A673 (cell line): ENCODE data around the gene ACTN4. TPM values are rescaled to one million over a fixed set of nuclear protein-coding genes. Genes with fewer than 3 reads are reported as not detected.

Experiments
- BruUV-seq: library from RNA; stranded (reverse); fragments of 400-500 nt; replicated peaks from 2 replicates; lab custom pipeline; 2021; lab: Mats Ljungman, UMichigan
- CTCF ChIA-PET: fragments of 300-600 bp; sonication (Branson Sonifier 250); formaldehyde crosslinking; loops from one replicate; lab custom pipeline; 2022; ENCODE audit warnings: antibody characterized with exemption; lab: Charles Lee
- POLR2A ChIA-PET: fragments of 300-600 bp; sonication (Branson Sonifier 250); formaldehyde crosslinking; loops from one replicate; lab custom pipeline; 2022; ENCODE audit warnings: antibody characterized with exemption; ENCODE audit not compliant: low non-redundant PET; lab: Charles Lee
- DNase-seq: peaks from one replicate; pipeline ENCODE4 v3.0.0-alpha.2; 2015; ENCODE audit warnings: low spot score
- H3K27ac ChIP-seq: fragments of 200-600 bp; sonication (generic); 2 replicates; pipeline ENCODE4 v1.5.1; 2016; ENCODE audit warnings: mixed run types, low read depth, mild to moderate bottlenecking, mixed read lengths, antibody characterized with exemption, low read length; ENCODE audit not compliant: poor library complexity, severe bottlenecking
- H3K27me3 ChIP-seq: fragments of 200-600 bp; sonication (generic); replicated peaks from 2 replicates; pipeline ENCODE4 v1.6.1; 2017; ENCODE audit warnings: mixed run types, low read depth, mild to moderate bottlenecking, mixed read lengths, antibody characterized with exemption, low read length; ENCODE audit not compliant: insufficient read depth, poor library complexity
- H3K36me3 ChIP-seq: fragments of 200-600 bp; sonication (generic); 2 replicates; pipeline ENCODE4 v1.6.1; 2016; ENCODE audit warnings: mixed run types, mild to moderate bottlenecking, mixed read lengths, antibody characterized with exemption, low read length; ENCODE audit not compliant: insufficient read depth, poor library complexity, severe bottlenecking
- H3K4me1 ChIP-seq: fragments of 200-600 bp; sonication (generic); 2 replicates; pipeline ENCODE4 v1.6.1; 2017; ENCODE audit warnings: mixed run types, mild to moderate bottlenecking, mixed read lengths, antibody characterized with exemption, low read length; ENCODE audit not compliant: insufficient read depth, poor library complexity, severe bottlenecking
- H3K4me3 ChIP-seq: fragments of 200-600 bp; sonication (generic); 2 replicates; pipeline ENCODE4 v1.5.1; 2016; ENCODE audit warnings: low read depth, mixed run types, mild to moderate bottlenecking, mixed read lengths, low read length; ENCODE audit not compliant: poor library complexity, severe bottlenecking
- H3K9me3 ChIP-seq: fragments of 200-600 bp; sonication (generic); 2 replicates; pipeline ENCODE4 v1.6.1; 2016; ENCODE audit warnings: mixed run types, low read depth, mild to moderate bottlenecking, mixed read lengths, antibody characterized with exemption, low read length; ENCODE audit not compliant: poor library complexity, severe bottlenecking
- EZH2 ChIP-seq: fragments of 200-600 bp; sonication (generic); IDR thresholded peaks from 2 replicates; pipeline ENCODE4 v1.6.1; 2017; ENCODE audit warnings: borderline replicate concordance, low read depth, mild to moderate bottlenecking, mixed read lengths, antibody characterized with exemption, low read length; ENCODE audit not compliant: poor library complexity, severe bottlenecking
- intact Hi-C: fragments of 100-400 bp; cut with micrococcal nuclease; formaldehyde crosslinking; loops from one replicate; pipeline ENCODE4 v1.10.0; 2022; ENCODE audit not compliant: unreplicated experiment
- total RNA-seq: library from RNA; stranded (reverse); gene quantifications from 2 replicates; pipeline ENCODE4 v1.2.3, GENCODE V29; 2021
- TF ChIP-seq, protein P1 (sequence below): fragments of 300-800, 200-600 bp; sonication (generic); conservative IDR thresholded peaks from 2 replicates; pipeline ENCODE4 v1.5.1; 2017; ENCODE audit warnings: low read depth, mild to moderate bottlenecking, antibody characterized with exemption, low read length, moderate library complexity, mixed read lengths

ACTN4 gene
- total RNA-seq, 1 experiment from 2014 or later: 397 TPM

DNA sequence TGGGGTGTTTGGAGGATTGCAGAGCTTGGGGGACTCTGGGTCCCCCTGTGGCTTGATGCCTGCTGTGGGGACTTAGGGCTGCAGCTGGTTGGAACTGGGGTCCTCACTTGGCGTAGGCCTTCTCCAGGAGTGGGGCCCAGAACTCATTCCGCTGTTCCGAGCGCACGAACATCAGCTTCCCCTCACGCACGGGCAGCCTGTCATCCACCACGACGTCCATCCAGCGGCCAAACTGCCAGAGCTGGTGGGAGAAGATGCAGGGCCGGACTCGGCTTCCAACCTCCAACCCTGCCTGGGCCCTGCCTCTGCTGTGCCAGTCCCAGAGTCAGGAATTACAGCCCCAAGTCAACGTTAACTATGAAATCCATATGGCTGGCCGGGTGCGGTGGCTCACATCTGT, 94.2 kb downstream of the ACTN4 start:
- Histone ChIP-seq H3K4me3 (no peak overlapping the region), H3K9me3 (no peaks in the 10 kb centered on the region), H3K27ac (no peak overlapping the region), H3K36me3 (no peaks in the 10 kb centered on the region), H3K4me1 (peaks cover under 1% of the 10 kb centered on the region), H3K27me3 (no peaks in the 10 kb centered on the region)
- BruUV-seq: no TSS peak
- ChIA-PET CTCF (no interaction called here), POLR2A (no interaction called here)
- DNase-seq: no peak
- no peak for TF ChIP-seq EZH2
- TF ChIP-seq, protein P1, sequence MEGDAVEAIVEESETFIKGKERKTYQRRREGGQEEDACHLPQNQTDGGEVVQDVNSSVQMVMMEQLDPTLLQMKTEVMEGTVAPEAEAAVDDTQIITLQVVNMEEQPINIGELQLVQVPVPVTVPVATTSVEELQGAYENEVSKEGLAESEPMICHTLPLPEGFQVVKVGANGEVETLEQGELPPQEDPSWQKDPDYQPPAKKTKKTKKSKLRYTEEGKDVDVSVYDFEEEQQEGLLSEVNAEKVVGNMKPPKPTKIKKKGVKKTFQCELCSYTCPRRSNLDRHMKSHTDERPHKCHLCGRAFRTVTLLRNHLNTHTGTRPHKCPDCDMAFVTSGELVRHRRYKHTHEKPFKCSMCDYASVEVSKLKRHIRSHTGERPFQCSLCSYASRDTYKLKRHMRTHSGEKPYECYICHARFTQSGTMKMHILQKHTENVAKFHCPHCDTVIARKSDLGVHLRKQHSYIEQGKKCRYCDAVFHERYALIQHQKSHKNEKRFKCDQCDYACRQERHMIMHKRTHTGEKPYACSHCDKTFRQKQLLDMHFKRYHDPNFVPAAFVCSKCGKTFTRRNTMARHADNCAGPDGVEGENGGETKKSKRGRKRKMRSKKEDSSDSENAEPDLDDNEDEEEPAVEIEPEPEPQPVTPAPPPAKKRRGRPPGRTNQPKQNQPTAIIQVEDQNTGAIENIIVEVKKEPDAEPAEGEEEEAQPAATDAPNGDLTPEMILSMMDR: no peak
- intact Hi-C loops: no loop called here

DNA sequence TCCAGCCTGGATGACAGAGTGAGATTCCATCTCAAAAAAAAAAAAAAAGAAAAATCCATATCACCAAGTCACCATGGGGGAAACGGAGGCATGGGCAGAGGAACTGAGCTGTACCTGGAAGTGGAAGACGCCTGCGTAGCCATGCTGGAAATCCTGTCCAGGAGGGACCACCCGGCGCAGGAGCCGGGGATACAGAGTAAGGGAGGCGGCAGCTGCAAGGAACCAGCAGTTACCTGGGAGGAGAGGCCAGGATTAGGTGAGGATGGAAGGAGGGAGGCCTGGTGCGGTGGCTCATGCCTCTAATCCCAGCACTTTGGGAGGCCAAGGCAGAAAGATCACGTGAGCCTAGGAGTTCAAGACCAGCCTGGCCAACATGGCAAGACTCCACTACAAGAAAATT, 94.8 kb downstream of the ACTN4 start:
- no peak for DNase-seq
- POLR2A ChIA-PET: no interaction called here

DNA sequence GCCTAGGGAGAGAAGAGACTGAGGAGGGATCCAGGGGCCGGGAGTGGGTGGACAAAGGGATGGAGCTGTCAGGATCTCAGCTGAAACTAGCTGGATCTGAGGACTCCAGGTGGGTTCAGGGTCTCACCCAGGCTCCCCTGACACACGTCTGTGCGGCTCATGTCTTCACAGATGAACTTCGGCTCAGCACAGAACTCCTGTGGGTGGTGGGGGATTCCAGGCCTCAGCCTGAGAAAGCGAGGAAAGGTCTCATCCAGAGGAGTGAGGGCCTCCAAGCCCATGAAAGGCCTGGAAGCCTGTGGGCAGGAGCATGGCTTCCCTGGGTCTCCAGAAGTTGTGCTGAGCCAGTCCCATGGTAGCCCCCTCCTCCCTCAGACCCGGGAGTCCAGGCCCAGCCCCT, 95.5 kb downstream of the ACTN4 start:
- Histone ChIP-seq H3K4me1 (no peaks in the 10 kb centered on the region), H3K27ac (no peak overlapping the region), H3K27me3 (no peaks in the 10 kb centered on the region), H3K9me3 (no peaks in the 10 kb centered on the region), H3K36me3 (no peaks in the 10 kb centered on the region), H3K4me3 (no peak overlapping the region)
- ChIA-PET CTCF (no interaction called here), POLR2A (no interaction called here)
- BruUV-seq: no TSS peak
- DNase-seq: no peak
- intact Hi-C loops: no loop called here
- TF ChIP-seq, protein P1: no peak
- no peak for TF ChIP-seq EZH2

More for the DNA sequence above, 94.8 kb downstream of the ACTN4 start:
- H3K9me3 ChIP-seq: no peaks in the 10 kb centered on the region
- no peaks in the 10 kb centered on the region for H3K36me3 ChIP-seq
- H3K4me3 ChIP-seq: no peak overlapping the region
- no TSS peak for BruUV-seq
- no peaks in the 10 kb centered on the region for H3K27me3 ChIP-seq
- no peak overlapping the region for H3K27ac ChIP-seq
- no peak for TF ChIP-seq EZH2
- TF ChIP-seq, protein P1: no peak
- intact Hi-C loops: no loop called here
- H3K4me1 ChIP-seq: no peaks in the 10 kb centered on the region
- CTCF ChIA-PET: no interaction called here
